Measurements from ENCODE around the gene KCNQ4.

Gene KCNQ4

GRCh38 chr1:40776236-40777072, 7.1 kb upstream of the KCNQ4 start:
- no peak for DNase-seq (ENCODE audit: low read depth in 2 of 2)

- DNase-seq (ENCODE audit: low read depth in 2 of 2) = no peak
These were observed 6.2 kb upstream of the KCNQ4 start for GRCh38 chr1:40777224-40777970.

GRCh38 chr1:40780678-40781607, 2.6 kb upstream of the KCNQ4 start:
- DNase-seq (ENCODE audit: low read depth in 2 of 2) = no peak

GRCh38 chr1:40781608-40781971, 2.0 kb upstream of the KCNQ4 start:
- DNase-seq (ENCODE audit: low read depth in 2 of 2) = no peak

GRCh38 chr1:40782371-40782956, 1.1 kb upstream of the KCNQ4 start:
- DNase-seq (ENCODE audit: low read depth in 2 of 2) = no peak

GRCh38 chr1:40784141-40784770, 669 bp downstream of the KCNQ4 start:
- DNase-seq (ENCODE audit: low read depth in 2 of 2) = no peak

GRCh38 chr1:40784771-40785151, 1.2 kb downstream of the KCNQ4 start:
- DNase-seq (ENCODE audit: low read depth in 2 of 2) = no peak

- DNase-seq (ENCODE audit: low read depth in 2 of 2) = no peak
These were observed 1.9 kb downstream of the KCNQ4 start for GRCh38 chr1:40785446-40785845.

- DNase-seq (ENCODE audit: low read depth in 2 of 2) = no peak
These were observed 2.8 kb downstream of the KCNQ4 start for GRCh38 chr1:40786171-40786994.

GRCh38 chr1:40786995-40787705, 3.6 kb downstream of the KCNQ4 start:
- DNase-seq (ENCODE audit: low read depth in 2 of 2) = no peak

GRCh38 chr1:40787737-40788560, 4.4 kb downstream of the KCNQ4 start:
- no peak for DNase-seq (ENCODE audit: low read depth in 2 of 2)

GRCh38 chr1:40788561-40789341, 5.2 kb downstream of the KCNQ4 start:
- no peak for DNase-seq (ENCODE audit: low read depth in 2 of 2)

GRCh38 chr1:40789342-40789598, 5.7 kb downstream of the KCNQ4 start:
- DNase-seq (ENCODE audit: low read depth in 2 of 2) = no peak

- DNase-seq (ENCODE audit: low read depth in 2 of 2) = no peak
These were observed 6.3 kb downstream of the KCNQ4 start for GRCh38 chr1:40789661-40790430.

GRCh38 chr1:40792036-40792435, 8.4 kb downstream of the KCNQ4 start:
- no peak for DNase-seq (ENCODE audit: low read depth in 2 of 2)

GRCh38 chr1:40793617-40794016, 10.0 kb downstream of the KCNQ4 start:
- no peak for DNase-seq (ENCODE audit: low read depth in 2 of 2)

- no peak for DNase-seq (ENCODE audit: low read depth in 2 of 2)
These were observed 10.5 kb downstream of the KCNQ4 start for GRCh38 chr1:40794048-40794447.
